Right renal pelvis (tissue), 4 donors: ENCODE measurements around the gene RNF40. TPM values are rescaled to one million over a fixed set of nuclear protein-coding genes. Genes with fewer than 3 reads are reported as not detected.

Source experiments
- DNase-seq, 4 donors: peaks; one replicate each; pipeline ENCODE4 v3.0.0-alpha.2; 2013; ENCODE audit warnings: low read depth in 4 of 4, low spot score in 3 of 4, missing footprints in 1 of 4
- polyA plus RNA-seq, 4 donors: library from polyadenylated mRNA; unstranded; fragments of 120-200 nt; gene quantifications; one replicate each; pipeline ENCODE4 v1.2.1, GENCODE V29; 2013; ENCODE audit not compliant: insufficient read length in 4 of 4

RNF40 gene
- polyA plus RNA-seq, 4 donors, result 123 to 134 (median 130) TPM

DNA sequence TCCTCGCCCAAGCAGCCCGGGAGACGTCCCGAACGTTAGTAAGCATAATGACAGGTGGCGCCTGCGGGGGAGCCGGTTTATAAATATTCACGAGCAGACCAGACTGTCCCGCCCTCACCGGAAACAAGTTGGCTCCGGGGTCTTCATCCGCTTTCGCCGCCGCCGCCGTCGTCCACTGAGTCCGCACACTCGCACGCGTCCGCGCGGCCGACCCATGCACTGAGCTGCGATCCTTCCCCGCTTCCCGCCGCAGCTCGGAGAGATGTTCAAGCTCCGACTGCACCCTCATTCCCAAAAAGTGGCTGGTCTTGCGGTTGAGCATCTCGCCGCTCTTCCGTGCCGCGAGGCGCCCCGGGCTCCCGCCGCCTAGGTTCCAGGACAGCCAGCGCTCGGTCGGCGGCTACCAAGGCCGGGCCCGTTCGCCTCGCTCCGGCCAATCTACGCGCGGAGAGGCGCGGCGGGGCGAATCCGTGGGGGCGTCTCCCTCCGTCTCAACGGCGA, 645 bp upstream of the RNF40 start:
- DNase-seq, result no peak

DNA sequence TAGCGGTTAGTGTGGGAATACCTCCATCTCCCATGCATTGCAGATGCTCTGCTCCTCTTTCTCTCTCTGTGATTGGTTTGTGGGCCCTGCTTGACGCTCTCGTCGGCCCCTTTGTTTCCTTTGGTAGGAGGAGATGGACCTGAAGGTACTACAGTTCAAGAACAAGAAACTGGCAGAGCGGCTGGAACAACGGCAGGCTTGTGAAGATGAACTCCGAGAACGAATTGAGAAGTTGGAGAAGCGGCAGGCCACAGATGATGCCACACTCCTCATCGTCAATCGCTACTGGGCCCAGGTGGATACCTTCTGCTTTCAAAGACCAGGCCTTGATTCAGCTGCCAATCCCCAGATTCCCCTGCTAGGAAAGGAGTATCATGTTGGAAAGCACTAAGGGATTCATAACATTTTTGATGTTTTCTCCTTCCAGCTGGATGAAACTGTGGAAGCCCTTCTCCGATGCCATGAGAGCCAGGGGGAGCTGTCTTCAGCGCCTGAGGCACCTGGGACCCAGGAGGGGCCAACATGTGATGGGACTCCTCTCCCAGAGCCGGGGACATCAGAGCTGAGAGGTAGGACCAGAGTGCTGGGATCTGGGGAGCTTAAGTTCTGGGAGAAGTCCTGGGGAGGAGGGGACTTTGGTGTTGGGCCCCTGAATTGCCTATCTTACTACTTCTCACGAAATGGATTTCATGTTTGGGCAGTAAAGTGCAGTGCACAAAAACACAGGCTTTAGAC, 1.0 kb downstream of the RNF40 start:
- DNase-seq, result no peak

DNA sequence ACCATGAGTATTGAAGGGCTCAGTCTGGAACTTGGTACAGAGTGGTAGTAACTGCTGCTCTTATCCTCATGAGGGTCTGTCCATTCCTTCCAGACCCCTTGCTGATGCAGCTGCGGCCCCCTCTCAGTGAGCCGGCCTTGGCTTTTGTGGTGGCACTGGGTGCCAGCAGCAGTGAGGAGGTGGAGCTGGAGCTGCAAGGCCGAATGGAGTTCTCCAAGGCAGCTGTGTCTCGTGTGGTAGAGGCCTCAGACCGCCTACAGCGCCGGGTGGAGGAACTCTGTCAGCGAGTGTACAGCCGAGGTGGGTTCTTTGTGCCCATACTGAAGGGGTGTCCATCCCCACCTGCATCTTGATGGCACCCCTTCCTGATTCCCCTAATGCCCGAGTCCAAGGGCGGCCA, 2.0 kb downstream of the RNF40 start:
- no peak for DNase-seq

DNA sequence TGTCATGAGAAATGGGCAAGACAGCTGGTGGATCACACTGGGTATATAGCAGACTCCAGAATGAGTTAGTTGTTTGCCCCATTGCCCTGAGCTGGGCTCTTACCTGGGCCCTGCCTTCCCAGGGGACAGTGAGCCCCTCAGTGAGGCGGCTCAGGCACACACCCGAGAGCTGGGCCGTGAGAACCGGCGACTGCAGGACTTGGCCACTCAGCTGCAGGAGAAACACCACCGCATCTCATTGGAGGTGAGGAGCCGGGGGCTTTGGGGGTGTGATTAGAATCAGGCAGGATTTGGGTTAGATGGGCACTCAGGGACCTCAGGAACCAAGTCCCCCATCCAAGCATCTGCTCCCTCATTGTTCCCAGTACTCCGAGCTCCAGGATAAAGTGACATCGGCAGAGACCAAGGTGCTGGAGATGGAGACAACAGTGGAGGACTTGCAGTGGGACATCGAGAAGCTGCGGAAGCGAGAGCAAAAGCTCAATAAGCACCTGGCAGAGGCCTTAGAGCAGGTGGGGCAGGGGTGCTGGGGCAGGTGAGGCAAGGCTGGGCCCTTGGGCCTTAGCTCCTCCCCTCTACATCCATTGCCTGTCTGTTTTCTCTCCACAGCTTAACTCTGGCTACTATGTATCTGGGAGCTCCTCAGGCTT, 2.8 kb downstream of the RNF40 start:
- no peak for DNase-seq

DNA sequence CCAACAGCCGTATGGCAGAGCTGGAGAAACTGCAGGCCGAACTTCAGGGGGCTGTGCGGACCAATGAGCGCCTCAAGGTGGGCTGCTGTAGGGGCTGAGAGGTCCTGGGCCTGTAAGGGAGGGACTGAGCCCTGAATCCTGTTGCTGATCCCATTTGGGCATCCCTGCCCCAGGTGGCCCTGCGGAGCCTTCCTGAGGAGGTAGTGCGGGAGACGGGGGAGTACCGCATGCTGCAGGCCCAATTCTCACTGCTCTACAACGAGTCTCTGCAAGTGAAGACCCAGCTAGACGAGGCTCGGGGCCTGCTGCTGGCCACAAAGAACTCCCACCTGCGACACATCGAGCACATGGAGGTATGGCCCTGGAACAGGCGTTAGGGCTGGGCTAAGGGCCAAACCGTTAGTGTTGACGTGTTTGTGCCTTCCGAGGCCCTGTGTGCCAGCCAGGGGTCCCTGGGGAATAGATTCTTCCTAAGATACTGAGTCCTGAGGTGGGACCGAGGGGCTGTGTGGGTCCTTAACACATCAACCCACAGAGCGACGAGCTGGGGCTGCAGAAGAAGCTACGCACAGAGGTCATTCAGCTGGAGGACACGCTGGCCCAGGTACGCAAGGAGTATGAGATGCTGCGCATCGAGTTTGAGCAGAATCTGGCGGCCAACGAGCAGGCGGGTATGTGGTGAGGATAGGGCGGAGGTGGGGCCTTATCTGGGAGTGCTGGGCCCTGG, 4.2 kb downstream of the RNF40 start:
- DNase-seq, result no peak

DNA sequence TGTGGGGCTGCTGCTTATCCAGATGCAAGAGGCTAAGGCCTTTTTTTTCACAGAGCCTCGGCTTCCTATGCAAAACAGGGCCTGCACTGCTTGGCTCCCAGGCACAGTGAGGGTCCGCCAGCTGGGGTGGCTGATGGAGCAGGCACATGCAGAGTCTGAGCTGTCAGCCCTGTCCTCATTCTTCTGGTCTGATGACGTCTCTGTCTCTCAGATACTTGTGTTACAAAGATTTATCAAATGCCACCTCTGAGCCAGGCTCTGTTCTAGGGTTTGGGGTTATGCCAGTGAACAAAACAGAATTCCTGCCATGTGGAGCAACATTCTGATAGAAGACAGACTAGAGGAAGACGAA, 4.8 kb downstream of the RNF40 start:
- DNase-seq, result no peak

DNA sequence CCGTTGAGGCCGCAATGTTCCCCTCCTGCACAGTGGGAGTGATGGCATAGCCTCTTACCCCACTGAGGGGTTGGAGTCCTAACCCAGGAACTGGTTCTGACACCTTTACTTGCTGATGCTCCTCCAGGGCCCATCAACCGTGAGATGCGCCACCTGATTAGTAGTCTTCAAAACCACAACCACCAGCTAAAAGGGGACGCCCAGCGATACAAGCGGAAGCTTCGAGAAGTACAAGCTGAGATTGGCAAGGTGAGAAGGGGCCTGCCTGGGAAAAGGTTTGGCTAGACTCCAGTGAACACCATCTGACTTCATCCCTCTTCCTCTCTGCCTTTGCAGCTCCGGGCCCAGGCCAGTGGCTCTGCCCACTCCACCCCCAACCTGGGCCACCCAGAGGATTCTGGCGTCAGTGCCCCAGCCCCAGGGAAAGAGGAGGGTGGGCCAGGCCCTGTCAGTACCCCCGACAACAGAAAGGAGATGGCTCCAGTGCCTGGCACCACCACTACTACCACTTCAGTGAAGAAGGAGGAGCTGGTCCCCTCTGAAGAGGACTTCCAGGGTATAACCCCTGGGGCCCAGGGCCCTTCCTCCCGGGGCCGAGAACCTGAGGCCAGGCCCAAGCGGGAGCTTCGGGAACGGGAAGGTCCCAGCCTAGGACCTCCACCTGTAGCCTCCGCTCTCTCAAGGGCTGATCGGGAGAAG, 5.8 kb downstream of the RNF40 start:
- DNase-seq, result no peak

DNA sequence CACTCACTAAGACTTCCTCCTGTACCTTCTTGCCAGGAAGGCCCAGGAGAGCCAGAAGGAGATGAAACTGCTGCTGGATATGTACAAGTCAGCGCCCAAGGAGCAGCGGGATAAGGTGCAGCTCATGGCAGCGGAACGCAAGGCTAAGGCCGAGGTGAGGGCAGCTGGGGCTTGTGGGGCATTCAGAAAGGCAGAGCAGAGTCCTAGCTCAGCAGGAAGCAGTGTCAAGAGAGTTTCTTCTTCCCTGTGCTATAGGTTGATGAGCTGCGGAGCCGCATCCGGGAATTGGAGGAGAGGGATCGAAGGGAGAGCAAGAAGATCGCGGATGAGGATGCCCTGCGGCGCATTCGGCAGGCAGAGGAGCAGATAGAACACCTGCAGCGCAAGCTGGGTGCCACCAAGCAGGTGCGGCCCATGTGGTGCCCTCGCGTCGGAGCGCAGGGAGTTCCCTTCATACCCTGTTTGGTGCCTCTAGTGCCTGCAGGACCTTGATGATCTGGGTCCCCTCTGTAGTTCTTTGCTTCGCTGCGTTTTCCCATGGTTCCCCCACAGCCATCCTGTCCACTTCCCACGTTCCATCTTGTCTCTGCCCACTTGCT, 6.6 kb downstream of the RNF40 start:
- DNase-seq, result no peak

DNA sequence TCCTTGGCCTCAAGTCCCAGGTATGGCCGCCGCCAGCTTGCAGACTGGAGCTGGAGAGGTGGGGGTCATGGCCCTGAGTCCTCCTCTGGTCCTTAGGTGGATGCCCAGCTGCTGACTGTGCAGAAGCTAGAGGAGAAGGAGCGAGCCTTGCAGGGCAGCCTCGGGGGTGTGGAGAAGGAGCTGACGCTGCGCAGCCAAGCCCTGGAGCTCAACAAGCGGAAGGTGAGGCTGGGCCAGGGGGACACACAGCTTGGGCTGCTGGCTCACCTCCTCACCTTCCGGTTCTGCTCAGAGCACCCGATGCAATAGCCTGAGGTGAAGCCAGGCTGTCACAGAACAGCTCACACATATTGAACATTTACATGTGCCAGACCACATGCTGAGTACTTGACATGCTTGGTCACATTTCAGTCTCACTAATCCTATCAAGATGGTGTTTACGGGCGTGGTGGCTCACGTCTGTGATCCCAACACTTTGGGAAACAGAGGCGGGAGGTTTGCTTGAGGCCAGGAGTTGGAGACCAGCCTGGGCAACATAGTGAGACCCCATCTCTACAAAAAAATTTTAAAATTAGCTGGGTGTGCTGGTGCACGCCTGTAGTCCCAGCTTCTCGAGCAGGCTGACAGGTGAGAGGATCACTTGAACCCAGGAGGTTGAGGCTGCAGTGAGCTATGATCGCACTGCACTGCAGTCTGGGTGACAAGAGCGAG, 7.4 kb downstream of the RNF40 start:
- no peak for DNase-seq

DNA sequence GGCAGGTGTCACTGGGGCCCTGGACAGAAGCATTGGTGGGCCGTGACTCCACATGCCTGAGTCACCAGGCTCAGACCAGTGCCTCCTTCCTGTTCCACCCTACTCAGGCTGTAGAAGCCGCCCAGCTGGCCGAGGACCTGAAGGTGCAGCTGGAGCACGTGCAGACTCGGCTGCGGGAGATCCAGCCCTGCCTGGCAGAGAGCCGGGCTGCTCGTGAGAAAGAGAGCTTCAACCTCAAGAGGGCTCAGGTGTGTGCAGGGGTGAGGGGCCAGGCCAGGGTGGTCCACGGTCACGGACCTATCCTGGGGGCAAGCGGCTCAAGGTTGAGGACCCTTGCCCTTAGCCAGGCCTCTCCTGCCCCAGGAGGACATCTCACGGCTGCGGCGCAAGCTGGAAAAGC, 9.6 kb downstream of the RNF40 start:
- no peak for DNase-seq

DNA sequence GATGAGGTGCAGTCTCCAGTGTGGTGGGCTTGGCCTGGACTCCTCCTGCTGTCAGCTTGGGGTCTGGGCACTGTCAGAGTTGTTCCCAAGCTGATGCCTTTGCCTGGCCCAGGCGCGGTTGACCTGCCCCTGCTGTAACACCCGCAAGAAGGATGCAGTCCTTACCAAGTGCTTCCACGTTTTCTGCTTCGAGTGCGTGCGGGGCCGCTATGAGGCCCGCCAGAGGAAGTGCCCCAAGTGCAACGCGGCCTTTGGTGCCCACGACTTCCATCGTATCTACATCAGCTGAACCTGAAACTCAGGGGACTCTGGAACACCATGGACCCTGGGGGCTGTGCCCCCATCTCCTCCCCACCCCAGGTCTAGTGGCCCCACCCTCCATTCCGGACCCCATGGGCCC, 11.7 kb downstream of the RNF40 start:
- no peak for DNase-seq

DNA sequence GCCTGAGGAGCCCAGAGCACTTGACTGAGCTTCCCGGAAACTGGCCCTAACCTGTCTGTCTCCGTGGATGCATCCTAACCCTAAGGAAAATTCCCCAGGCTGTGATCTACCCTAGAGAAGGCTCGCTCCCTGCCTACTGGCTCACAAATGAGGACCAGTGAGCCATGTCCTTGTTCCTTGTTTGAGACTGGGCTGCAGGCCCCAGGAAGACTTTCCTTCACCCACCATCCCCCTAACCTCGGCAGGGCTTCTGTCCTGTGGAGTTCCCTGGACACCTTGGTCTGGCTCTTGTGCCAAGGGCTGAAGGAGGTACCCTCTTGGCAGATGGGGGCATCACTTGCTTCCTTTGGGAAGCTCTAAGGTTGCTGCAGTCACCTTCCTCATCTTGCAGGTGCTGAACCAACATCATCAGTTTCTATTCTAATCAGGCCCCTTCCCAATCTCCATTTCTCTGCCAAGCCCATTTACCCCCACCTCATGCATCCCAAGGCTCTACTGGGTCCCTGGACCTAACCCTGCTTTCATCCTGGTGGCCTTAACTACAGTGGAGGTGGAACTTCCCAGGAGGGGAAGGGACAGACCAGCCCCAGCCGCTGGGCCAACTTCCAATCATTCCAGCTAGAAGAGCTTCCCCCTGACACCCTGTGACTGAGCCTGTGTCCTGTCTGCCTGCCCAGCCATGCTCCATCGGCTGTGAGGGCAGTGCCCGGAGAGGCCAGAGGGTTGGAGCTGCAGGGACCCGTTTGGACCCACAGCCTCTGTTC, 12.4 kb downstream of the RNF40 start:
- no peak for DNase-seq

DNA sequence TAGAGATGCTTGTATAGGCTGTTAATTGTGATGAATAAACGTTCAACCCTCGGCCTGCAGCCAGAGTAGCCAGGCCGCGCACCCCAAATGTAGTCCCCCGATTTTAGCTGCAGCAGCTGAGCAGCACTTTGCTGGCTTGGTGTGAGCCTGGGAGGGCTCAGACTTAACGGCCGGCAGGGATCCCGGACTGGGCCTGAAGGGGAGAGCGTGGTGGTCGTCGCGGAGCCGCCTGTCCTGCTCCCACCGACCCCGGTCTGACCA, 12.9 kb downstream of the RNF40 start:
- no peak for DNase-seq

DNA sequence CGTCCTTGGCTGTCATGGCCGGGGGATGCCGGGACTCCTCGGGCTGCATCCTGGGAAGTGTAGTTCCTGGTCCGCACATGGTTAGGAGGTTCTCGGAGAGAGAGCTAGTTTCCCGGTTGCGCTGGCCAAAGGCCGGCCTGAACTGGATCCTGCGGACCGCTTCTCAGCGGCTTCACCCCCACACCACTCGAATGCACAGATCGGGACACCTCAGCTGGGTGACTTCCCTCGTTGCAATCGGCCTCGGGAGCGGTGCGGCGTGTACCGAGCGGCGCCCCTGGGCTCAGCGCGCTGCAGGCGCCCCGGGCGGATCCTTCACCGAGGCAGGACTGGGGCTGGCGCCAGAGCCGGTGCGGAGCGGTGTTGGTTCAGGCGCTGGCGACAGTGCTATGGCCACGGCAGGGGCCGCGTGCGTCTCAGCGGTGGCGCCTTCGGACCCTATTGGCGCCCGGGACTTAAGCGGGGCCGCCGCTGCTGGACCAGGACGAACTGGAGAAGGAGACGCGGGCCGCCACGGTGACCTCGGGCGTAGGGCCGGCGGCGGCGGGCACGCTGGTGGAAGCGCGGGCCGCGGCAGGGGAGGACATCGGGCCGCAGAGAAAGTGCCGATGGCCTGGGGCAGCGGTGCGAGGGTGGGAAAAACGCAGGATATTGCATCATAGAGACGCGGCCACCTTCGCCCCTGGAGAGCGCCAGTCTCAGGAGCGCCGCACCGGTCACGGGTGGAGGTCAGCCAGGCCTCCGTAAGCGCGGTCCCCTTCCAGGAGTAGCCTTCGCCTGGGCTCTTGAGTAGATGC, 13.5 kb downstream of the RNF40 start:
- DNase-seq, result peak; percentile 65 to 78 (median 75)

DNA sequence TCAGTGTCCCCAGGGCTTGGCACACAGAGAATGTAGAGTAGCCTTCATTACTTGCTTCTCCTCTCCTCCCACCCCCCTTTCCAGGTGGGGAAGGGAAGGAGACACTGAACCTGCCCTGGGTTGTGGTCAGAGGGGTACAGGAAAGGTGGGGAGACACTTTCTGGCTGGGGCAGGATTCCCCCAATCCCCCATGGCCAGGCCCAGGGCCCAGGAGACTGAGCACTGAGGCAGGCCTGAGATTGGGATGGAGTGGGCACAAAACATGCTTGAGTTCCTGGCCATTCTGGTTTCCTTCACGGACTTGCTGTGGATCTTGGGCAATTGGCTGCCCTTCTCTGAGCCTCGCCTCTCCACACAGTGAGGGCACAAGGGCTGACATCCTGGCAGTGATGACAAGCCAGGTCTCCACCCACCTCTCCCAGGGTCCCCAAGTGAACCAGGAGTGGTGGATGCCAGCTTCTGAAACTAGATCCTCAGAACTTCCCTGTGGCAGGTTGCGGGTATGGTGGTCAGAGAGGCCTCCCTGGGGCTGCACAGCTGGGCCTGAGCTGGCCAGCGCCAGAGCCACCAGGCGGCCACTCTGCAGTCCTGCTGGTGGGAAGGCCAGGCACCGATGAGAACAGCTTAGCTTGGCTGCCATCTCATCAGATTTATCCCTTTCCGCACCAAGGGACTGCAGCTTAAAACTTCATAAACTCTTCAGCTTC, 15.6 kb downstream of the RNF40 start:
- DNase-seq, result no peak

DNA sequence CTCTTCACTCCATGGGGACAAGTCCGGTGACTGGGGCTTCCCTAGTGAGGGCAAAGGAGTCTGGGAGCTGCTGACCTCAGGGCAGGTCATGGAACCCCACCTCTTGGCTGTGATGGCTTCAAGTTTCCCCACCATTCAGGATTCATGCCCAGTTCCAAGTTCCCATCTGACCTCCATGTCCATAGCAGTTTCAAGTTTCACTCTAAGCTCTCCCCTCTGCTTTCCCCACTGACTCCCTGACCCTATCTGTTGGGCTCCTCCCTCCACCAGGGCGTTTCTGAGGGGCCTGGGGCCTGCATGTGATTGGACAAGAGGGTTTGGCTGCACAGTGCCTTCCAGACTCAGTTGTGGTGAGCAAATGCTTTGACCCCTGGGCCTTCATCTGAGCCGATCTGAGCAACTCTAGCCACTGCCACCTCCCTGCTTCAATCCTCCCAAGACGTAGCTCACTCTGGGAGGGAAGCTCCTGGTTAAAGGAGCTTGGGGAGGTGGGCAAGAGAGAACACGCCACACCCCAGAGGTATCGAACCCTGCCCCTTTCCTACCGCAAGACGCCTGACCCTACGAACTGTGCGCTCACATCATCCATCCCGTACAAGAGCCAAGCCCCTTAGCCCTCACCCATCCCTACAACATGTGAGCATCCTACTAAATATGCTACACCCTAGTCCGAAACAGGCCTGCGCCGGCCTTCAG, 16.6 kb downstream of the RNF40 start:
- no peak for DNase-seq

DNA sequence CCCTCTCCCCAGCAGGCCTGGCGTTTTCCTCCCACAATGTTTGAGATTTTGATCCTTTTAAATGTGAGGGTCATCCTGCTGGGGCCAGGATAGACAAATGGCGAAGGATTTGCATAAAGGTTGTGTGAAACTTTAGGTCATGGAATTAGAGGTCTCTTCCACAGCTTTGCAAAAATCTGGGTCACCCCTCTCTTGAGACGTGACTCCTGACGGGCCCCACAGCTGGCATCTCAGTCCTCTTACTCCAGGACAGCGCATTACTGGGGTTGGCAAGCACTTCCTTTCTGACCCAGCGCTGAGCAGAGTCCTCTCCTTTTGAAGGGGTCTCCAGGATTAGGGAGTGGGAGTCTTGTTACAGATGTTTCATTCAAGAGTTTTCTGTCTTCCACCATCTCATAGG, 17.5 kb downstream of the RNF40 start:
- no peak for DNase-seq

DNA sequence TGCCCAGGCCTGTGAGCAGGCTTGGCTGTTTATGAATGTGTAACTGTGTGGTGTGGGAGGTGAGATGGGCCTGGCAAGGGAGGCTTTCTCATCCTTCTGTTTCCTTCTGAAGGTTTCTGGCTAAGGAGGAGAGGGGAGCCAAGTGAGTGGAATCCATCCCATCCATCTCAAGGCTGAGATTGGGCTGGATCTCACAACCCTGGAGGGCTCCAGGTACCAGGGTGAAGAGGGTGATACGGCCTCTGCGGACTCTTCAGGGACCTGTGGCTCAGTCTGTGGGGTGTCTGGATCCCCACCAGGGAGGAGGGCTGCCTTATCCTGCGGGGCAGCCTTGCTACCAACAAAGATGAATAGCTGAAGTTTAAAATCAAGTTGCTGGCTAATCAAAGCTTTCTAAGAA, 17.9 kb downstream of the RNF40 start:
- no peak for DNase-seq
